Measurements from ENCODE around the gene BMPR1A.
"Not testable (repeated sequence)": the region's sequence is repeated elsewhere in the genome, so short reads cannot be mapped to it uniquely, and the experiment has no call there.

The BMPR1A gene

DNA sequence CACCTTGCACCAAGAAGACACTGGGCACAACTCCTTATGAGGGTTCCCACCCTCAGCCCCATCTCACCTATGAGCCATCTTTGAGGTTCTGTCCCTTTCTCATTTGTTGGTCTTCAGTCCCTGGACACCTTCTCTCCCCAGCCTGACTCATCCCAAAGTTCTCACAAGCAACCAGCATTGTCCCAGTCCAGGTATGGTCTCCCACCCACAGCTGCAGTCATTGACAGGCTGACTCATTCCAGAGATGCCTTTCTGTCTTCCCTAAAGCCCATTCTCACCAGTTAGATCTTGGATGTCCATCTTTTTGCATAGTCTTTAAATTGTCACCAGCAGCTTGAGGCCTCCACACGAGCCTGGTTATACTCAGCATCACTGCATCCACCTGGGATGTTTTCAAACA, 26.7 kb upstream of the BMPR1A start:
- no peak for DNase-seq (ENCODE audit: low read depth in 3 of 3, low spot score in 1 of 3)

DNA sequence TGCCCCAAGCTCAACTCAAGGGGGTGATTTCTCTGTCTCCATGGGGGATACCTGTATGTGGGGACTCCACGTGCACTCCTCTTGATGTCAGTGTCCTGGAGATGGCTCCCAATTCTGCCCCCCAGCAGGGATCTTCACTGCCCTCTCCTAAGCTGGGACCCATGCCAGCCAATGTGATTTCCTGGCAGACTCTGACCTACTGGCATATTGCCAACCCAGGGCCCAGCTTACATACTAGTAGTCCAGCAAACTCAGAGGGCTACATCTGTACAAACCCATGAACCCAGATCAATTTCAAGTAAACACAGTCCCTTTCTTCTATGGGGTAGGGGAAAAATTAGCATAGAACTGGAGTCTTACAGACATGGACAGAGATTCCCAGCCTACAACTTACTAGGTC, 26.2 kb upstream of the BMPR1A start:
- DNase-seq (ENCODE audit: low read depth in 3 of 3, low spot score in 1 of 3): no peak

DNA sequence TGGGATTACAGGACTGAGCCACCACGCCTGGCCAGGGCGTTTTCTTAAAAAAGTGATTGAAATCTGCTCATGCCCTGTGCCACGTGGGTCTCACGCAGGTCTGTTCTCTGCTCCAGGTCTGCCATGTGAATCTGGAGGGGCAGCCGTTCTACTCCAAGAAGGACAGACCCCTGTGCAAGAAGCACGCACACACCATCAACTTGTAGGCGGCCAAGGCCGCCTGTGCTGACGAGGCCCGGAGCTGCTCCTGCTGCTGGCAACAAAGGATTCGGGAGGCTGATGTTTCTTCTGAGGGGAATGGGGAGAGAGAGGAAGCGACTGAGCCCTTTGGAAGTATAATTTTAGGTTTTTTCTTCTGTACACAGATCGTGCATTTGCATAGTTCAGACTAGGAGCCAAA, 23.6 kb upstream of the BMPR1A start:
- DNase-seq (ENCODE audit: low read depth in 3 of 3, low spot score in 1 of 3): no peak

- no peak for DNase-seq (ENCODE audit: low read depth in 3 of 3, low spot score in 1 of 3)
Measured at GRCh38 chr10:86733260-86733671, 23.2 kb upstream of the BMPR1A start.

- DNase-seq (ENCODE audit: low read depth in 3 of 3, low spot score in 1 of 3): no peak
Measured at GRCh38 chr10:86734207-86734988, 22.0 kb upstream of the BMPR1A start.

- not testable (repeated sequence) for DNase-seq (ENCODE audit: low read depth in 3 of 3, low spot score in 1 of 3)
Measured at GRCh38 chr10:86735278-86735677, 21.1 kb upstream of the BMPR1A start.

GRCh38 chr10:86742230-86742629, 14.2 kb upstream of the BMPR1A start:
- DNase-seq (ENCODE audit: low read depth in 3 of 3, low spot score in 1 of 3): no peak

DNA sequence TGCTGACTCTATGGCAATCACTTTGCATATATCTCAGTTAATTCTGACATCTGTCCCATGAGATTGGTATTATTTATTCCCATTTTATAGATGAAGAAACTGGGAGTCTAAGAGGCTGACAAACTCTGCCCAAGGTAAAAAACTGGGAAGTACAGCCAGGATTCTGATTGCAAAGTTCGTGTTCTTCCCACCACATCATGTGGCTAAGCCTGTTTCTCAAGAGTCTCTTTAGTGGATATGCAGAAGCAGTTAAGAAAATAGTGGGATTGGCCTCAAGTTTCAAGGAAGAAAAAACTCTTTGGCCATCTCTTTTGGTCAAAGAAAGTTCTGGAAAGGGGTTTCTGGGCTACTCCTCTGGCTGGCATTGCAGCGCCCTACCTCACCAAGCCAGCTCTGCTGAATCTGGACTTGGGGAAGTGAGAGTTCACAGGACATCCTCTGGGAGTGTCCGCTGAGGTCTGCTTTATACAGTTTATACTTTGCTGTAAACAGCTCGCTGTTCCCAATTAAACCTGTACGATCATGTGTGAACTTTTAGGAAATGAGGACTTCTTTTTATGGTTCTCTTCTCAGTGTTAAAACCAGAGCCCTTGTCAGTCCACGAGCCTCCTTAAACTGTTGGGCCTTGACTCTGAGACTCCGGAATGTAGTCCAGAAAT, 12.2 kb upstream of the BMPR1A start:
- DNase-seq (ENCODE audit: low read depth in 3 of 3, low spot score in 1 of 3): no peak

GRCh38 chr10:86747796-86748581, 8.4 kb upstream of the BMPR1A start:
- DNase-seq (ENCODE audit: low read depth in 3 of 3, low spot score in 1 of 3): no peak

DNA sequence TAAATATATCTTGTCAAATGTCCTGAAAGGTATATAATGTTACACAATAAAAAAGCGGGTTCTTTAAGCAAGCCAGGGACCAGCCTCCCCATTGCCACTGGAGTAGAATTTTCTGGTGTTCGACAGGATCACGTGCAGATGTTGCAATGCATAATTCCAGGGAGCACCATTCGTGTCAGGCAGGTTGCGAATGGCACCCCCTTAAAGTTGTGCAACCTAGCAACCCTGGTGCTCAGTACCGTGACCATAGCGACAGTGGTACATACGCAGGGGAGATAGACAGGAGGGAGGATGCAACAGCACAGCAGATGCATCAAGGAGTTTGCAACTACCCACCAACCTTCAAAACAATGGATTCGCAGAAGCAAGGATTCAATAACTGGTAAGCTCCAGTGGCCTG, 6.6 kb upstream of the BMPR1A start:
- DNase-seq (ENCODE audit: low read depth in 3 of 3, low spot score in 1 of 3): no peak

DNA sequence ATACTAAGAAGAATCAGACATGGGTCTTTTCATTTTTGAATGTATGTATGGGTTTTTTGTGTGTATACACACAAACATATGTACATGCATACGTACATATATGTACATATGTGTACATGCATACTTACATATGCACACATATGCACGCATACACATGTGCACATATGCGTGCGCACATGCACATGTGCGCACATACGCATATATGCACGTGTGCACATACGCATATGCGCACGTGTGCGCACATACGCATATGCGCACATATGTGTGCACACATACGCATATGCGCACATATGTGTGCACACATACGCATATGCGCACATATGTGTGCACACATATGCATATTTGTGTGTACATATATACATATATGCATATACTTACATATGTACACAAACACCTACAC, 4.9 kb upstream of the BMPR1A start:
- DNase-seq (ENCODE audit: low read depth in 3 of 3, low spot score in 1 of 3): no peak

- no peak for DNase-seq (ENCODE audit: low read depth in 3 of 3, low spot score in 1 of 3)
Measured at GRCh38 chr10:86752311-86752710, 4.1 kb upstream of the BMPR1A start.

DNA sequence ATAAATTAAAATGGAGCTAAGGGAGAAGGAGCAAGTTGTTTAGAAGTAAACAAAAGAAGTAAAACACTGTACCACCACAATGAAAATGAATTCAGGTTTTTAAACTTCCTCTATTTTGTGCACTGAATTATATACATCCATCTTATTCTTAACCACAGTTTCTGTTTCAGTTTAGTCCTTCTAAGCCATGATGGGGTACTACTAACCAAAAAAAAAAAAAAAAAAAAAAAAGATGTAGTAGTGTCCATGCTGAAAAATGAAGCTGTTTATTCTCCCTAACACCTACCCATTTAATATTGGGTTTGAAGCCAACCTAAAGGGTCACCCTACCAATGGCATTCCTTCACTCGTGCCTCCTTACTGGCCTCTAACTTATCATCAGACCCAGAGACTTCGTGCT, 3.4 kb upstream of the BMPR1A start:
- DNase-seq (ENCODE audit: low read depth in 3 of 3, low spot score in 1 of 3): no peak

DNA sequence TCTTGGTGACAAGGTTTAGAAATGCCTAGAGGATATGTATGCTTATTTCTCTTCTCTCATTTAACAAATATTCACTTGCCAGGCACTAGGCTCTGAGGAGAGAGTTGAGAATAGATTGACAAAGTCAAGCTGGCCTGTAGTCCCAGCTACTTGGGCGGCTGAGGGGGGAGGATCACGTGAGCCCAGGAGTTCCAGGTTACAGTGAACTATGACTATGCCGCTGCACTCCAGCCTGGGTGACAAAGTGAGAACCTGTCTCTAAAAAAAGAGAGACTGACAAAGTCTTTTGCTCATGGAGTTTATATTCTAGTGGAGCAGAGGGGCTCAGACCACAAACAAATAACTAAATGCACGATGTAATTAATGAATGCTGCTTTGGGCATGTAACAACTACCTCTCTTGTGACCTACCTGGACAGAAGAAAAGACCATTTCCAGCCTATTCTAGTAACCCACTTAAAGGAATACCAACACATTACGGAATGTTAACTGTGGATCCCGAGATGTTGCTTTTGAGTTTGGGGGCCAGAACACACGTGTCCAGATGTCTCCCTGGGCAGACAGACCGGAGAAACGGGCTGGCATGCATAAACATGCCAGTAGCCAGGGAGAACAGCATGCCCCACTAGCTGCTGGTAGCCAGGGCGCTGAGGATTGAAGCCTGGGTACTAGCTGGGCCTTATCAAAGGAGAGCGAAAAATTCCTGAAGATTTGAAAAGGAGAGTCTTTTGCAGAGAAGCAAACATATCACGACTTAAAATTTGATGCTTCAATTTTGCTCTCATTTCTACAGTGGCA, 2.6 kb upstream of the BMPR1A start:
- no peak for DNase-seq (ENCODE audit: low read depth in 3 of 3, low spot score in 1 of 3)

- no peak for DNase-seq (ENCODE audit: low read depth in 3 of 3, low spot score in 1 of 3)
Measured at GRCh38 chr10:86755454-86755739, 1.0 kb upstream of the BMPR1A start.

GRCh38 chr10:86755740-86756510, 494 bp upstream of the BMPR1A start:
- peak; percentile 61 to 91 (median 79) for DNase-seq (ENCODE audit: low read depth in 3 of 3, low spot score in 1 of 3)

DNA sequence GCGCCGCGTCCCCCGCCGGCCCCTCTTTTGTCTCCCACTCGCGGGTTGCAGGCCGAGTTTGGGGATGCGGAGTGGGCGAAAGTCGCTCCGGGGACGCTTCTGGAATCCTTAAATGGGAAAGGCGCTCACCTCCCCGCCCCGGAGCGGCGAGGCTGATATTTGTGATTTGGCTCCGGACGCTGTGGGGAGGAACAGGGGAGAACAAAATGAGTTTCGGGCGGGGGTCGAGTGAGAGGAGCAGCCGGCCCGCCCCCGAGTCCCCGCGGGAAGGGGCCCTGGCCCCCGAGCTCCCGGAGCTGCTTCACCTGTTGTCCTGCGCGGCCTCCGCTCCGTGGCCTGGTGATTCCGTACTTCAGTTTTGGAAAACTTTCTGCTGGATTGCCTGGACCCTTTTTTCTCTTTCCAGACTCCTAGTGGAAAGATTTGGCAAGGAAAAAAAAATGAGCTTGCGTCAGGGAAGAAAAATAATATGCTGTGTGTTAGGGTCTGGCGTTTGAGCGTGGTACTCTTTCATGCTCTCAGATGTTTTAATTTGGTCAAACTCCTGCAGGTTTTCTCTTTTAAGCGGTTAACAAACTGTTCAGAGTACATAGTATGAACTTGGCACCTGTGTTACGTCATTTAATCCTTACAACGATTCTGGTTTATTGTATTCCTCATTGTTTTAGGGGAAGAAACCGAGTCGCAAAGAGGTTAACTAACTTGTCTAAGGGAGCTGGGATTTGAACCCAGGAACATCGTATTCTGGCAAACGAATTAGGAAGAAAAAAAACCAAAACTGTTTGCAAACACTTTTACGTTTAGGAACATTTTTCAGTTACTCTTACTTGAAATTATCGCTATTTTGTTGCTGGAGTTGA, 924 bp downstream of the BMPR1A start:
- DNase-seq (ENCODE audit: low read depth in 3 of 3, low spot score in 1 of 3): no peak

DNA sequence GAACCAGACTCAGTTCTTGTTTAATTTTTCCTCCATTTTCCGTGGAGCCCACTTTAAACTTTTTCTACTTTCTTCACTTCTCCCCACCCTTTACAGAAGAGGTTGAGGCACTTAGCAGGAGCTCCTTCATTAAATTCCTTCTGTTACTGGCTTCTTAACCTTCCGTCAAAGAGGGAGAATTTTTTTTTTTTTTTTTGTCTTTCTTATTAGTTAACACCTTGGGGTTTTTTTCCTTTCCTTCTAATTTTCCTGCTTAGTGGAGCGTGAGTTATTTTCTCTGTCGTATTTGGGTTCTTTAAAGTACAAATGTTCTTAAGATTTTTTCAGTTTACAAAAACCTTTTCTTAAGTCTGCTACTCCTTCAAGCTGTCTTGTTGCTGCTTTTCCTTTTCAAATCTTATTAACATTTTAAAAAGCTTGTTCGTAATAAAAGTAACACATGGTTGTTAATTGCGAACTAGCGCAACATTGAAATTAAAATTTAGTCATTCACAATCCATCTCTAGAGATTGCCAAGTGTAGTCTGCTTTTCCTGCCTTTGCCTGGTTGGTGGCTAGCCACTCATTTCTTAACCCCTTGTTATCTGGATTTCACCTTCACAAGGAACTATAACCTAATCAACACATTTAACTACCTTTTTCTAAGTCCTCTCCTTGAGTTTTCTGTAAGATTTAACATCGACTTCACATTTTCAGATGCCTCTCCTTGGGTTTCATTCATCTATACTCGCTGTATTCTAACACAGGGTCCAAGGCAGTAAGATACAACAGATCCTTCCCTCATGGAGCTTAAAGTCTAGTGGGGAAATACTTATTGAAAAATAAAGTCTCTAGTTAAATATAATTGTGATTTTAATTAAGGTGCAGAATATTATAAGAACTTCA, 2.0 kb downstream of the BMPR1A start:
- DNase-seq (ENCODE audit: low read depth in 3 of 3, low spot score in 1 of 3): no peak
